Activated naive CD4-positive, alpha-beta T cell treated with anti-CD3 and anti-CD28 coated beads, Interleukin-2, amount 50 U/mL, for 72 hours (primary cell): ENCODE results near the gene MYO3B. TPM values are rescaled to one million over a fixed set of nuclear protein-coding genes. Genes with fewer than 3 reads are reported as not detected.
A peak's percentile ranks its signal among the peaks of the same experiment; 100 is the strongest.
"Not testable (repeated sequence)": the region's sequence is repeated elsewhere in the genome, so short reads cannot be mapped to it uniquely, and the experiment has no call there.

ENCODE experiments used
- ATAC-seq, 2 donors: fragments of 150-1000 bp; cut with Tn5 transposase; 2 replicates each; pipeline ENCODE4 v1.10.0; 2021; ENCODE audit warnings: mild to moderate bottlenecking in 2 of 2, moderate library complexity in 2 of 2
- DNase-seq, 2 donors: peaks; one replicate each; pipeline ENCODE4 v3.0.0; 2021 to 2022; ENCODE audit warnings: low spot score in 2 of 2
- H3K27ac Mint-ChIP-seq, 2 donors: one replicate each; pipeline ENCODE4 v1.8.0; 2022; ENCODE audit warnings: mild to moderate bottlenecking in 2 of 2, mixed read lengths in 2 of 2
- H3K36me3 Mint-ChIP-seq, 2 donors: one replicate each; pipeline ENCODE4 v1.8.0; 2022; ENCODE audit warnings: mixed read lengths in 2 of 2
- H3K9me3 Mint-ChIP-seq, 2 donors: one replicate each; pipeline ENCODE4 v1.8.0; 2022; ENCODE audit warnings: mixed read lengths in 2 of 2
- total RNA-seq, 2 donors: library from RNA; stranded (reverse); gene quantifications; one replicate each; pipeline ENCODE4 v1.2.3, GENCODE V29; 2022

Gene MYO3B
- total RNA-seq, 2 donors from 2014 or later: 0.18 to 0.27 TPM

DNA sequence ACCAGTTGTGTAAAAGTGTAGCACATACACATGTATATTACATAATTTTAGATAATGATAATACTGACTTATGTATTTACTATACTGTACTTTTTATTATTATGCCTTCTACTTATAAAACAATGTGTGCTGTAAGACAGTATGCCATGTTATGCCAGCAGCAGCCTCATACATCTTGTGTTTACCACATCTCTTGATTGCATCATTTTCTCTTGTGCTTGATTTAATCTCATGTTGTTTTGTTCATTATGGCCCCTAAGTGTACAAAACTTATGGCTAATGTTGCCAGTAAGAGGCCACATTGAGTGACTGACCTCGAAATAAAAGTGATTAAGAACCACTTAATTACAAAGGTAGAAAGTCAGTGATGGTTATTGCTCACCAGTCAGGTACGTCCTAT is 409.2 kb downstream of the MYO3B start:
- Mint-ChIP-seq H3K36me3 (no peaks in the 10 kb centered on the region), H3K9me3 (no peaks in the 10 kb centered on the region), H3K27ac (no peak overlapping the region)
- ATAC-seq (no peak), DNase-seq (no peak)

DNA sequence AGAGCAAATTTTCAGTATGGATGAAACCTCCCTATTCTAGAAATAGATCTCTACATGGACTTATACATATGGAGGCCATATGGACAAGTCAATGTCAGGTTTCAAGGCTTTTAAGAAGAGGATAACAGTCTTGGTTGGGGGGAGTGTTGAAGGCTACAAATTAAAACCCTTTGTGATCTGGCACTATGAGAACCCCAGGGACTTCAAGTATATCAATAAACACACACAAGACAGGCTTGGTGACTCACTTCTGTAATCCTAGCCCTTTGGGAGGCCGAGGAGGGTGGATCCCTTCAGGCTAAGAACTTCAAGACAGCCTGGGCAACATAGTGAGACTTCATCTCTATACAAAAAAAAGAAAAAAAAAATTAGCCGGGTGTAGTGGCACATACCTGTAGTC is 410.0 kb downstream of the MYO3B start:
- Mint-ChIP-seq H3K36me3 (no peaks in the 10 kb centered on the region), H3K9me3 (no peaks in the 10 kb centered on the region), H3K27ac (no peak overlapping the region)
- no peak for DNase-seq
- no peak for ATAC-seq

DNA sequence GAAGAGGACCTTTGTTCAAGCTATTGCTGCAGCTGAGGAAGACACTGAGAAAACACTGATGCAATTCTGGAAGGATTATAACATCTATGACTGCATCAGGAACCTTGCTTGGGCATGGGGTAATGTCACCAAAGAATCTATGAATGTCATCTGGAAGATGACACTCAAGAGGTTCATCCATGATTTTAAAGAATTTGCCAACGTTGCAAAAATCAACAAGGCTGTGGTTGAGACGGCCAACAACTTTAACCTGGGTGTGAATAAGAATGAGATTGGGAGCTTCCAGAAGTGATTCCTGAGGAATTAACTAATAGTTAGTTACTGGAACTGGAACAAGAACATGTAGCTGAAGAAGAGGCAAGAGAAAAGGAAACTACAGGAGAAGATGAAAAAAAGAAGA is 410.8 kb downstream of the MYO3B start:
- Mint-ChIP-seq H3K27ac (no peak overlapping the region), H3K9me3 (no peaks in the 10 kb centered on the region), H3K36me3 (no peaks in the 10 kb centered on the region)
- DNase-seq (no peak), ATAC-seq (no peak)

DNA sequence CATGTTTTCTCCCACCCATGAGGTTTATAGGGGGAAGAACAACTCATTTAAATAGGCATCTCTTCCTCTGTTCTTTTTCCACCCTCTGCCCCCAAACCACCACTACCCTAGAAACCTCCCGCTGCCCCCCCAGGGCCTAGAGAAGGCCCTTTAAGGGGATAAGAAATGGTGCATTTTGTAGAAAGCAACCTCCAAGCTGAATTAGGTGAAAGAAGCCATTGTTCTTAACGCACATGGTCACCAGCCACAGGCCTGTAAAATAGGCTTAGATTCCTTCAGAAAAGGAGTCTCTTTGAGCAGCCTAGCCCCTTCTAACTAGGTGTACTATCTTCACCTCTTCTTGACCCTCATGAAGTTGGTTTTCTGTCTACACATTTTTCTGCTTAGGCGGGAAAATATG is 418.6 kb downstream of the MYO3B start:
- no peak for ATAC-seq
- DNase-seq: no peak
- no peaks in the 10 kb centered on the region for H3K9me3 Mint-ChIP-seq
- H3K36me3 Mint-ChIP-seq: no peaks in the 10 kb centered on the region
- no peak overlapping the region for H3K27ac Mint-ChIP-seq

DNA sequence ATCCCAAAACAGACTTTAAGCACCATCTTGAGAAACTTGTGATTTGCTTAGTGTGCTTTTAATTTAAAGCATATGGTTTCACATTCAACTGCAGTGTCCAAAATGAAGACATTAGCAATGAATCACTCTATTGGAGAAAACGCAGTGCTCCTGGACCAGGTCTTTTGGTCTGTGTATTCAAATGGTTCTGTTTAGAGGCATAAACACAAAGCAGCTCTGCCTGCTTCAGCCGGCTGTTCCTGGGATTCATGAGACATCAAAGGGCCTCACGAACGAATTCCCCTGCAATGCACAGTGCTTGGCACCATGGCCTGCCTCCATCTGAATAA is 420.1 kb downstream of the MYO3B start:
- Mint-ChIP-seq H3K9me3 (no peaks in the 10 kb centered on the region), H3K36me3 (no peaks in the 10 kb centered on the region), H3K27ac (no peak overlapping the region)
- DNase-seq (no peak), ATAC-seq (no peak)

DNA sequence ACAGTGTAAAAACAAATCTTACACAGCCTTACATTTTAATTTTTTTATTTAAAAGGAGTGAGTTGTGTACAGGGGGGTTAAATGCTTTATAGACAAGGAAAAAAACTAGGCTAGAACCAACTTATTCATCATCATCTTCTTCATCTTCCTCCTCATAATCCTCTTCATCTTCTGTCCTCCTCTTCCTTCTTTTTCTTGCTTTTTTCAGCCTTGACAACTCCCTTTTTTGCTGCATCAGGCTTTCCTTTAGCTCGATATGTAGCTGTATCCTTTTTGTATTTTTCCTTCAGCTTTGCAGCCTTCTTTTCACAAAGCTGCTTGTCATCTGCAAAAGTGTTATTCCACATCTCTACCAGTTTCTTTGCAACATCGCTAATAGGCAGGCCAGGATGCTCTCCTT is 423.5 kb downstream of the MYO3B start:
- ATAC-seq (no peak), DNase-seq (no peak)
- no peaks in the 10 kb centered on the region for H3K36me3 Mint-ChIP-seq
- no peaks in the 10 kb centered on the region for H3K9me3 Mint-ChIP-seq
- H3K27ac Mint-ChIP-seq: no peak overlapping the region

DNA sequence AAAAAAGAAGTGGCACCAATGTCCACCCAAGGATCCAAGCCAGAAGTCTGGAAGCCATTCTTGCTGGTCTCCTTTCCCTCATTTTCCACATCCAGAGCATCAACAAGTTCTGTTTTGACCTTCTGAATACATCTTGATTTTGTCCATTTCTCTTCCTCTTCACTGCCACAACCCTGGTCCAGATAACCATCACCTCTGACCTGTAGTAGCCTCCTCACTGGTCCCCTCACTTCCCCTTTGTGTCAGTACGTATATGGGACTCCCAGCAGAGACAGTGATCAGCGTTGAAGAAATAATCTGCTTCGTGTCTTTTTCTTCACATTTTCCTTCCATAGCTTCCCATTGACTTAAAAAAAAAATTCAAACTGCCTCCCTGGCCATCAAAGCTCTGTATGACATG is 427.9 kb downstream of the MYO3B start:
- ATAC-seq (no peak), DNase-seq (no peak)
- Mint-ChIP-seq H3K36me3 (no peaks in the 10 kb centered on the region), H3K9me3 (no peaks in the 10 kb centered on the region), H3K27ac (no peak overlapping the region)

DNA sequence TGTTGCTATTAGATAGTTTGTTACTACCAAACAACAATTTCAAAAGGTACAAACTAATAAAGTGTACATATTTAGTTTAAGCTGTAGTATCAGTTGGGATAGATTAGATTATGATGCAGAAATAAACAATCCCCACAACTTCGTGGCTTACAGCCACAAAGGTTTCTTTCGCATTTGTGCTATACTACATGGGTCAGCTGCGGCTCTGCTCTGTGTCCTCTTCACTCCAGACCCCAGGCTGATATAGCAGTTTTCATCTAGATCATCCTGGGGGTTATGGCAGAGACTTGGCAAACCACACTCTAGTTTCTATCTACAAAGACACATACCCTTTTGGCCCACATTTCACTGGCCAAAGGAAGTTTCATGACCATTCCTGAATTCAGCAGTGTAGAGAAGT is 429.2 kb downstream of the MYO3B start:
- Mint-ChIP-seq H3K36me3 (no peaks in the 10 kb centered on the region), H3K27ac (no peak overlapping the region), H3K9me3 (no peaks in the 10 kb centered on the region)
- DNase-seq (no peak), ATAC-seq (no peak)

DNA sequence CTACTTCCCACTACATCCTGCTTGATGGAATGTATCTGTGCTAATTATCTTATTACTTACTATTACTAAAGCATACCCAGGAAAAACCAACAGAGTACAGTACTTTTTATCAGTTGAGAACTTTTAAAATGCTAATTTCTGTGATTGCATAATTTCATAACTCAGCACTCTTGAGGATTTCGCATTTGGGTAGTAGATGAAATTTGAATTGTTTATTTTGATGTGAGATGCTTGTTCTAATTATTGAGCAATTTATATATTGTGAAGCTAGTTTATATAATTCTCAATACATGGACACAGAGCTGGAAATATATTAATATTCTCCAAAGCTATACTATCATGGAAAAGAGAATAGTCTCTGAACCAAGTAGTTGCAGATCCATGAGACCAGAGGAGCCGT is 432.7 kb downstream of the MYO3B start:
- no peak overlapping the region for H3K27ac Mint-ChIP-seq
- no peaks in the 10 kb centered on the region for H3K36me3 Mint-ChIP-seq
- DNase-seq: no peak
- ATAC-seq: no peak
- H3K9me3 Mint-ChIP-seq: no peaks in the 10 kb centered on the region

DNA sequence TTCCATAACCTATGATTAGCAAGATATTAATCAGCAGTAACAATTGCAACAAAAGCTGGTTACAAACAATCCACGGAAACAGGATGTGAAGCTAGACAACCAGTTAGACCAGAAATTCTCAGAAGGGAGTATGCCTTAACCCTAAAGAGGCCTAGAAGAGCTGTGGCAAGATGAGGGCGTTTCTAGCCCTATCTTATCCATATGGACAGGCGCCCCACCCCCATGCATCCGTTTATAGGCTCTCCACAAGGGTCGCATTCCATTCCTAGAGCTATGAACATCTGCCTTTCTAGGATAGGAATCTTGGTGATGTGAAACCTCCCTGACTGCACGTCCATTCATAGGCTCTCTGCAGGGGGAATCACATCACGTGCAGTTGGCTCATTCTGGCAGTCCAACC is 441.0 kb downstream of the MYO3B start:
- not testable (repeated sequence) for H3K27ac Mint-ChIP-seq, DNase-seq, ATAC-seq
- H3K9me3 Mint-ChIP-seq: peaks cover 11% of the 10 kb centered on the region in 2 donors
- peaks cover 6 to 13% of the 10 kb centered on the region in 2 donors for H3K36me3 Mint-ChIP-seq

DNA sequence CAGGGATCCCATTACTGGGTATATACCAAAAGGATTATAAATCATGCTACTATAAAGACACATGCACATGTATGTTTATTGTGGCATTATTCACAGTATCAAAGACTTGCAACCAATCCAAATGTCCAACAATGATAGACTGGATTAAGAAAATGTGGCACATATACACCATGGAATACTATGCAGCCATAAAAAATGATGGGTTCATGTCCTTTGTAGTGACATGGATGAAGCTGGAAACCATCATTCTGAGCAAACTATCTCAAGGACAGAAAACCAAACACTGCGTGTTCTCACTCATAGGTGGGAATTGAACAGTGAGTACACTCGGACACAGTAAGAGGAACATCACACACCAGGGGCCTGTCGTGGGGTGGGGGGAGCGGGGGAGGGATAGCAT is 457.1 kb downstream of the MYO3B start:
- not testable (repeated sequence) for H3K36me3 Mint-ChIP-seq, DNase-seq, H3K9me3 Mint-ChIP-seq, H3K27ac Mint-ChIP-seq, ATAC-seq

DNA sequence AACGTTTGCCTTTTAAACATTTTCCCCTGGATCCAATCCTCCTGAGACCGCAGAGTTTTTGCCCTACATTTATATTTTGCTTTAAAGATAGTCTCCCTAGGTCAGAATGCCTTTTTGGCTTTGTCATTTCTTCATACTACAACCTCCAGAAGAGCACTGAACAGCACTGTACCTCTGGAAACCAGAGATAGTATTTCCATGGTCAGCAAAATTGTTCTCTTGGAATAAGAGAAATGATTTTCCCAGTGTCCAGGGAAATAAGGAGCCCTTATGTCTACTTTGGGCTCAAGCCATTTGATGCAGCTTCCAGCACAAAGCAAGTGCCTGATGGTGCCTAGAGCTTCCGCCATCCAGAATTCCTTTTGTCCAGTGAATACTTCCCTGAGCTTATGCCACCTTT is 461.7 kb downstream of the MYO3B start:
- H3K9me3 Mint-ChIP-seq: no peaks in the 10 kb centered on the region
- no peak overlapping the region for H3K27ac Mint-ChIP-seq
- H3K36me3 Mint-ChIP-seq: no peaks in the 10 kb centered on the region
- DNase-seq (no peak), ATAC-seq (no peak)

DNA sequence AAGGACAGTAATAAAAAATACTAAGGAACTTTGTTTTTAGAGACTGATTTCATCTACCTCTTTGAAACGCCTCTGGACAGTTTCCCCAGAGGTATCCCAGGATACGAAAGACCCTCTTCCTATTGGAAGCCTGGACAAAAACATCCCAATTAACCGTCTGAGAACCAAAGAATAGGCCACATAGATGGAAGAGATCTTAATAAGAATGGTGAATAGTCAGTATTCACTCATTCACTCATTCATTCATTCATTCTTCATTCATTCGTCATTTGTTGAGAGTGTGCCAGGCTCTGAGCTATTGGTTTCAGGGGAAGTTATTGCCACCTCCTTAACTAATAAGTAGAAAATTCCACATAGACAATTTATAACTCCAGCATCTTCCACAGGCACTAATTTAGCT is 464.0 kb downstream of the MYO3B start:
- no peak for ATAC-seq
- no peaks in the 10 kb centered on the region for H3K36me3 Mint-ChIP-seq
- no peak for DNase-seq
- no peak overlapping the region for H3K27ac Mint-ChIP-seq
- no peaks in the 10 kb centered on the region for H3K9me3 Mint-ChIP-seq

DNA sequence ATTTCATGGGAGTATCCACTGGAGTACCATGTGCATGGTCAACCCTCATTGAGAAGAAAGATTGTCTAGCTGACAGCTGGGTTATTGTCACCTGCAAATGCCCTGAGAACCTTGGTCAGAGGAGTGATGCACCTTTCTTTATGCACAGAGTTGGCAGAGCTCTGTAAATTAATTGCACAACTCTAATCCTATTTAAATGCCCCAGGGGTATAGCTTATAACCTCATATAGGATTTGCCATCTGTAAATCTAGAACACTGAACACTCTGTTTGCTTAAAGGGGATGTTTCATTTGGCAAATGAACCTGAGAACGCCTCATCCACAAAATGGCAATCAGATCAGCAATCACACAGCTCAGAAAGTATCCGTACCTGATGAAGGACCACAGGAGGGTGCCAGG is 465.4 kb downstream of the MYO3B start:
- Mint-ChIP-seq H3K9me3 (no peaks in the 10 kb centered on the region), H3K36me3 (no peaks in the 10 kb centered on the region), H3K27ac (no peak overlapping the region)
- DNase-seq: no peak
- ATAC-seq: no peak

DNA sequence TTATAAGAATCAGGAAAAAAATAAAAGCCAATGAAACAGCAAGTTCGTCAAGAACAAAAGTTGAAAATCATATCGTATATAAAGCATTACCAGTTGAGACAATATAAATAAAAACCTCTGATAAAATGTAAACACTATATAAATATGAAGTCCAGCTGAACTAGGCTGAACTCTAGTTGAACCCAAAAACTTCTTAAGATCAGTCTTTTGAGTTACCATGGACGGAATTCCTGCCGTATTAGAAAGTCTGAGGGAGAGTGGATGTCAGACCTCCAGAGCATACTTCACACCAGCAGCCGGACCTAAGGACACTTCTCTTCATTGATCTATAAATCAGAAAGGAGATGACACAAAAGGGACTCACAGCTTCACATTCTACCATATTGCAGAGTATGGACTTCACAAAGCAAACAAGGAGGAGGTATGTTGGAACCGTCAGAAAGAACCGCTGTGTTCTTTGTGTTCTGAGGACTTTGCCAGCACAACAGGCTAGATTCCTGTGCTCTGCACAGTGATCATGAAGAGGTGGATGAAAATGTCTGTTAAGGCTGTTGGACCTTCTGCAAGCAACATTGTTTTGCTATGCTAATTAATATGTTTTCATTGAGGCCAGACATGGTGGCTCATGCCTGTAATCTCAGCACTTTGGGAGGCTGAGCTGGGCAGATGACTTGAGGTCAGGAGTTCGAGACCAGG is 469.9 kb downstream of the MYO3B start:
- no peaks in the 10 kb centered on the region for H3K36me3 Mint-ChIP-seq
- no peak overlapping the region for H3K27ac Mint-ChIP-seq
- H3K9me3 Mint-ChIP-seq: no peaks in the 10 kb centered on the region
- ATAC-seq (peak in 1 of 2 donors; percentile 41), DNase-seq (no peak)

DNA sequence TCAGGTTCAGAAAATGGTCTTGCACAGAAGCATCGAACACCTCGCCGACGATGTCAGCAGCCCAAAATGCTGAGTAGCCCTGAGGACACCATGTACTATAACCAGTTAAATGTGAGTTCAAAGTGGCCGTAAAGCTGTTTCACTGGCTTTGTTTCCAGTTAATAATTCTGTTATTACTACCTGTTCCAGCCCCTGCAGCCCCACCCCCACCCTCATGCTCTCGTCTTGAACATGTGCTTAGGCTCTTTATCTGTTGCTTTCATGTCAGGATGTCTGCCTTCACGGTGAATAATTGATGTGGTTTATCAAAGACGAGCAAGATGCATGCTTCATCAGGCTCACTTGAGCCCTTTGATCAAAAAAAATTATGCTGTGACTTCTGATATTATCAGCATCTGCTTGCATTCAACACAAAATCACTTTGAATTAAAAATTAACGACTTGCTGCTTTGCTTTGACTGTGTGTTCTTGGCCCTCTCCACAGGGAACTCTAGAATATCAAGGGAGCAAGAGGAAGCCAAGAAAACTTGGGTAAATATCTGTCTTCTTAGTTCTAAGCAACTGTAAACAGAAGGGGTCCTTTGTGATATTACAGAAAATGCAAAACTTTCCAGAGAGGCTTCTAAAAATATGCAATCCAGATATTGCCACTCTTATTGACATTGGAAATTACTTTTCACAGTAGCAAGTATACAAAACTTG is 473.8 kb downstream of the MYO3B start:
- H3K36me3 Mint-ChIP-seq: no peaks in the 10 kb centered on the region
- ATAC-seq (peak in 1 of 2 donors; percentile 47), DNase-seq (no peak)
- H3K27ac Mint-ChIP-seq: no peak overlapping the region
- no peaks in the 10 kb centered on the region for H3K9me3 Mint-ChIP-seq

DNA sequence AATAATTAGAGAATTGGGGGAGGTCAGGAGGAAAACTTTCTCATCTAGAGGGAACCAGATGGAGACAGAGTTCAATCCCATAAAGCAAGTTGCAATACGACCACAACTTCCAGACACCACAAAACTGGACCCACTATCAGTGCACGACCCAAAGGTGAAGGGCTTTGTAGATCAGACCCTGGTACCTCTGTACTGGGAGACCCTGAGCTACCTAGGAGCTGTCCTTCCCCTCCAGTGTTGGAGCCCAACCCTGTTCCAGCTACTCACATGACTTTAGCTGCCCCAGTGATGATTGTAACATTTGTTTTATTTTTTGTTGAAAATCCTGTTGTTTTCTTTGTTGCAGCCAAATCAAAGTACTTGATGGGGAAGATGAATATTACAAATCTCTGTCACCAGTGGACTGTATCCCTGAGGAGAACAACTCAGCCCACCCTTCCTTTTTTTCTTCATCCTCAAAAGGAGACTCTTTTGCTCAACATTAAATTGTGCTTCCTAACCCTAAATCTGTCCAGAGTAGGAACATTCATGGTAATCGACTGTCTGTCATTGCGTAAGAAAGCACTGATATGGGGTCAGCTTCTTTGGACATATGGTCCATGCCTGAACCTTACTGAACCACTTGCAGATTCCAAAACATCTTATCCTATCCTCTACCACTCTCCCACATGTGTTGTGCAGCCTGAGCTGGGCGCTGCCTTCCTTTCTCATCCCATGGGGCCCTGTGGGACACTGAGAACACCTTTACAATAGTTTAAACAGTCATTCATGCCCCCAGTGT is 474.9 kb downstream of the MYO3B start:
- Mint-ChIP-seq H3K27ac (no peak overlapping the region), H3K9me3 (no peaks in the 10 kb centered on the region), H3K36me3 (no peaks in the 10 kb centered on the region)
- ATAC-seq: no peak
- DNase-seq: no peak

DNA sequence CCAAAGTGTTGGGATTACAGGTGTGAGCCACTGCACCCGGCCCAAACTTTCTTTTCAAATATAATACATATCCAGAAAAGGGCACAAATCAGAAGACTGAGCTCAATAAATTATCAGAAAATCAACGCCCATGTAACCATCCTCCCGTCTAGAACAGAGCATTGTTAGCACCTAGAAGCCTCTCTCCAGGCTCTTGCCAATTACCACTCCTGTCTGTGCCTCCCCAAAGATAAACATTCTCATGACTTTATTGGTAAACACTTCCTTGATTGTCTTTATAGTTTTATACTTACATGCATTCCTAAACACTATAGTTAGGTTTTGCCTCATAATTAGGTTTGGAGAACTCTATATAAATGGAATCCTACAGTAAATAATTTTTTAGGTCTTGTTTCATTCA is 478.7 kb downstream of the MYO3B start:
- DNase-seq: no peak
- no peaks in the 10 kb centered on the region for H3K9me3 Mint-ChIP-seq
- no peak for ATAC-seq
- no peak overlapping the region for H3K27ac Mint-ChIP-seq
- H3K36me3 Mint-ChIP-seq: no peaks in the 10 kb centered on the region
